NCI-H82 (cell line): ENCODE measurements around the gene NFASC.

Experiments used
- DNase-seq: peaks from one replicate; lab custom pipeline; 2025; lab: John Stamatoyannopoulos, UW

NFASC gene

DNA sequence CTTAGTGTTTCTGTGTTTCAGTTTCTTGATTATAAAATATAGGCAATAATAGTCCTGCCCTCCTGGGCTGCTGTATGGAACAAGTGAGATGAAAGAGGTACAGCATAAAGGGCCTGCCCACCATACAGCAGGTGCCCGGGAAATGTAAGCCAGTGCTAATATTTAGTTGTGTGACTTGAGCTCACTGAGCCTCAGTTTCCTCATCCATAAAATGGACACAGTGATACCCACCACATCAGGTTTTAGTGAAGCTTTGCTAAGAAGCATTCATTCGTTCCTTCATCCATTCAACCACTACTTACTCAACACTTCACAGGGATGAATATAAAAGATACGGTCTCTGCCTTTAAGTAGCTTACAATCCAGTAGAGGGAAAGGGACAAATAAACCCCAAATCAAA lies 192.2 kb downstream of the NFASC start:
- DNase-seq: no peak

DNA sequence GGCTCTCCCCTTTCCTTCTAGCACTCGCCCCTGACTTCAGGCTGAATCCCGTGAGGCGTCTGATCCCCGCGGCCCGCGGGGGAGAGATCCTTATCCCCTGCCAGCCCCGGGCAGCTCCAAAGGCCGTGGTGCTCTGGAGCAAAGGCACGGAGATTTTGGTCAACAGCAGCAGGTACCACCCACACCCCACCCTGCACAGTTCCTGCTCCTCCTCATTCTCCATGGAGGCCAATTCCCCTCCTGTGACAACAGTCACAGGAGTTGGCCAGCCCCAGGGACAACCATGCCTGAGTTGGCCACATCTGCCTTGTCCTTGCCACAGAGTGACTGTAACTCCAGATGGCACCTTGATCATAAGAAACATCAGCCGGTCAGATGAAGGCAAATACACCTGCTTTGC lies 193.6 kb downstream of the NFASC start:
- no peak for DNase-seq

DNA sequence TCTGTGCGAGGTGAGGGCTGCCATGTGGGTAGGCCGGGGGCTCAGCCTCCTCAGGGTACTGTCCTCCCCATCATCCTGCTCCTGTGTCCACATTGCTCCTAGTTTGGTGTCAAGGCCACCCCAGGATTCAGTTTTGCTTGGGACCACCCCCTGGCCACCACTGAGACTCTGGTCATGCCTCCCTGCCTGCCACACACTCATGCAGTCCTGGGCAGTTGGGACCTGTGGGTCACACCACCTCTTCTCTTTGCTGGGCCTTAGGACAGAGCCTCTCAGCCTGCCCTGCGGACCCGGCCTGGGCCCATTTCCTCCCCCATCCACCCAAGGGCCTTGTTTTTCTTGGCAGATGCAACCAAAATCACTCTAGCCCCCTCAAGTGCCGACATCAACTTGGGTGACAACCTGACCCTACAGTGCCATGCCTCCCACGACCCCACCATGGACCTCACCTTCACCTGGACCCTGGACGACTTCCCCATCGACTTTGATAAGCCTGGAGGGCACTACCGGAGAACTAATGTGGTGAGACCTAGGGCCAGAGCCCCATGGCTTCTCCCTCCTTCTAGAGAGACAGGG lies 194.2 kb downstream of the NFASC start:
- no peak for DNase-seq

DNA sequence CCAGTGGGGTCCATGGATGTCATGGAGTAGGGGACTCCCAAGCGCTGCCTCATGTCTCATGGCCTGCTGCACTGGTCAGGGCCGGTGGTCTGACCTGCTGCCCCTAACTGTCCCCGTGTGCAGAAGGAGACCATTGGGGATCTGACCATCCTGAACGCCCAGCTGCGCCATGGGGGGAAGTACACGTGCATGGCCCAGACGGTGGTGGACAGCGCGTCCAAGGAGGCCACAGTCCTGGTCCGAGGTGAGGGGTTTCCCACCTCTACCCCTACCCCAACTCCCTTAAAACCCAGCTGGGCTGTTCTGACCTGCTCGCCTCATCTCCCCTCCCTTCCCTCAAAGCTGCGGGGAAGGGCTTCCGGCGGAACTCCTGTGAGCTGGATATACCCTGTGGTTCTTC lies 195.0 kb downstream of the NFASC start:
- no peak for DNase-seq

DNA sequence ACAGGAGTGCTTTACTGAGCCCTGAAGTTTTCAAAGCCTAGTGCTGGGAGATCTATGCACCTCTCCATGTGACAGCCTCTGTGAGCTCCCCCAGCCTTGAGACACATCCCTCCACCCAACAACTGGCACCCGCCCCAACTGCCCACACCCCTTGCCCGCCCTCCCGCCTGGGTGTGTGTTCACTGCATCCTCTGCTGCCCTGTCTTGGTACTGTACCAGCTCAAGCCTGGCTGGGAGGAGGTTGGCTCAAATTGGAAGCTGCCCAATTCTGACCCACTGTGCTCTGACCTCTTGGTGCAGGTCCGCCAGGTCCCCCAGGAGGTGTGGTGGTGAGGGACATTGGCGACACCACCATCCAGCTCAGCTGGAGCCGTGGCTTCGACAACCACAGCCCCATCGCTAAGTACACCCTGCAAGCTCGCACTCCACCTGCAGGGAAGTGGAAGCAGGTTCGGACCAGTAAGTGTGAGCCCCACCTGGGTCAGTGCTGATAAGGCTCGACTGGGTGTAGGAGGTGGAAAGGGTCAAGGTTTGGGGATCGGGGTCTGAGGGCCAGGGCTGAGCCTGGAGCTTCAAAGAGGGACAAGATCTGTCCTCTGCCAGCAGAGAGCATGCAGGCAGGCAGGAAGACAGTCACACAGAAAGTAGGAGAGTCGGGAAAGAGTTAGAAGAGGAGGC lies 195.6 kb downstream of the NFASC start:
- no peak for DNase-seq

DNA sequence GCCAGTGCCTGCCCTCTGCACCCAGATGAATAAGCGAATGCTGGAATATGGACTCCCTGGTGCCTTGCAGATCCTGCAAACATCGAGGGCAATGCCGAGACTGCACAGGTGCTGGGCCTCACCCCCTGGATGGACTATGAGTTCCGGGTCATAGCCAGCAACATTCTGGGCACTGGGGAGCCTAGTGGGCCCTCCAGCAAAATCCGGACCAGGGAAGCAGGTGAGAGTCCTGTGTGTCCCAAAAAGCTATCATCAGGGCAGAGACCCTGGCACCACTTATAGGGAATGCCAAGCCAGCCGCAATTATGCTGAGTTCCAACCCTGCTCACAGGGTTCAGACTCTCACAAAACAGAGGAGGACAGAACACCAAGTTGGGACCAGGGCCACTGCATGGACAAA lies 196.4 kb downstream of the NFASC start:
- DNase-seq: no peak

DNA sequence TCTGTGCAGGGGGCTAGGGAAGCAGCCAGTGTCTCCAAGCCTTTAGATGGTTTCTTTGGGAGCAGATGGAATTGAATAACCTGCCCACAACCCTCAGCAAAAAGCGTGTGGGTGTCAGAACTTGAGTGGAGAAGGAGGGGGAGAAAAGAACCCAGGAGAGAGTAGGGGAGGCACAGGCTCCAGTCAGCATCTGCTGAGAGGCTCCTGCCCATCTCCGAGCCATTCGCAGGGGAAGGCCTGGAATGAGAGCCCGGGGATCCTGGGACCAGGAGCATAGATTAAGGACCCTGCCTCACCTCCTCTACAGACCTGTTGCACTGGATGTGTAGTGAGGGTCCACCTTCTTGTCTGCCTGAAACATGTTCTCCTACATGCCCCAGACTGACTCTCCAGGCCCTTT lies 197.3 kb downstream of the NFASC start:
- DNase-seq: no peak

DNA sequence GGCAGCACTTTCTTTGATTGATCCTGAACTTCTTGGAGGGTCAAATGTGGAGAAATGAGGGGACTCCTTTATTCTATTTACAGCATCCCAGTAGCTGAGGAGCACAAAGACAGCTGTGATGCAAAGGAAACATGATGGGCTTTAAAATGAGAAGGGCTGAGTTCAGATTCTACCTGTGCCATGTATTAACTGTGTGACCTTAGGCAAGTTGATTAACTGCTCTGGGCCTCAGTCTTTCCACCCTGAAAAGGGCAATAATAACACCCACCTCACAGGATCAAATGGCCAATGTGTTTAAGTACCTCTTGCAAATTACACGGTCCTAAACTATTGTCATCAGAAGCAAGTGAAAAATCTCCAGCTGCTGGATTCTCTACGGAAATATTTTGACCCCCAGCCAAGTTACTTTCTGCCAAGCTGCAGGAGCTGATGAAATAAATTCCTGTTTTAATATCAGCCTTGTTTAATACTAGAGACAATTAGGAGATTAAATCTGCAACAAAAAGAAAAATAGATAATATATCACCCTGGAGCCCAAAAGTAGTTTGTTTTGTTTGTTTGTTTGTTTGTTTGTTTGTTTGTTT lies 197.9 kb downstream of the NFASC start:
- no peak for DNase-seq

DNA sequence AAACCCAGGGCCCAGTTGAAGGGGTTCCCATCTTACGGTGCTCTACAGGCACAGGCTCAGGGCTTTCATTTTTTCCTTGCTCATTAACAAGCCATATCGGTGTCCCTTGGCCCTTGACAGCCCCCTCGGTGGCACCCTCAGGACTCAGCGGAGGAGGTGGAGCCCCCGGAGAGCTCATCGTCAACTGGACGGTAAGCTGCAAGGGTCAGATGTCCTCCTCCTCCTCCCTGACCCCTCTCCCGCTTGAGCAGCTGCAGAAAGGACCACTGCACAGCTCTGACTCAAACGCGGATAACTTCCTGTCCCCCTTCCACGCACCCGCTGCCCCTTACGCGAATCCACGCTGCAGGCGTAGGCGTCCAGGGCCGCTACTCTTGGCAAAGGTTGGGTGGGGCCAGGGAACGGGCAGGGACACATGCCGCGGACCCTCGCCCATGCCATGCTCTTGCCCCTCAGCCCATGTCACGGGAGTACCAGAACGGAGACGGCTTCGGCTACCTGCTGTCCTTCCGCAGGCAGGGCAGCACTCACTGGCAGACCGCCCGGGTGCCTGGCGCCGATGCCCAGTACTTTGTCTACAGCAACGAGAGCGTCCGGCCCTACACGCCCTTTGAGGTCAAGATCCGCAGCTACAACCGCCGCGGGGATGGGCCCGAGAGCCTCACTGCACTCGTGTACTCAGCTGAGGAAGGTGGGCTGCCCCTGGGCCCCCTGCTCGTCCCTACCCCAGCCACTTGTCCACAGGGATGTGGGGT lies 198.9 kb downstream of the NFASC start:
- no peak for DNase-seq

DNA sequence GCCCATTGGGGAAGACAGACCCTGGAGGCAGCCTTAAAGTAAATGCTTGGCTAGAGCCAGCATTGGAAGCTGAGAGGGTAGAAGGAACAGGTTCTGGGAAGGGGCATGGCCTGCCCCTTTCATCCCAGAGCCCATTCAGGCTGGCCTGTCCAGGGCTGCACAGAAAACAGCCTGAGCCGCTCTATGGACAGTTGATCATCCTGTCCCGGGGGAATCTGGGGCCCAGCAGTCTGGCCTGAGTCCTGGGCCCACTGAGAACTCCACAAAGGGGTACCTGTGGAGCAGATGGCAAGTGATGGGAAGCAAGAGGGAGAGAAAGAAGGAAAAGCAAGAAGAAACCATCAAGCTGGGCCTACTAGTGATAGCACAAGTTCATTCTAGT lies 200.4 kb downstream of the NFASC start:
- DNase-seq: no peak

DNA sequence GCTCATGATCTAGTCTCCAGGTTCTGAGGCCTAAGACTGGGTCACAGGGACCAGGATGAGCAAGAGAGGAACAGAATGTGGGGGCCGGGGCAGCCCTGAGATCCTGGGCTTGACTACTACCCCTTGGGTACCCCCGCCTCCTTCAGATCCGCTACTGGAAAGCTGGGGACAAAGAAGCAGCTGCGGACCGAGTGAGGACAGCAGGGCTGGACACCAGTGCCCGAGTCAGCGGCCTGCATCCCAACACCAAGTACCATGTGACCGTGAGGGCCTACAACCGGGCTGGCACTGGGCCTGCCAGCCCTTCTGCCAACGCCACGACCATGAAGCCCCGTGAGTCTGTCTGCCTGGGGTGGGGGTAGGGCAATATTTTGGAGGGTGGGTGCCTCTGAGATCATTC lies 201.1 kb downstream of the NFASC start:
- no peak for DNase-seq

DNA sequence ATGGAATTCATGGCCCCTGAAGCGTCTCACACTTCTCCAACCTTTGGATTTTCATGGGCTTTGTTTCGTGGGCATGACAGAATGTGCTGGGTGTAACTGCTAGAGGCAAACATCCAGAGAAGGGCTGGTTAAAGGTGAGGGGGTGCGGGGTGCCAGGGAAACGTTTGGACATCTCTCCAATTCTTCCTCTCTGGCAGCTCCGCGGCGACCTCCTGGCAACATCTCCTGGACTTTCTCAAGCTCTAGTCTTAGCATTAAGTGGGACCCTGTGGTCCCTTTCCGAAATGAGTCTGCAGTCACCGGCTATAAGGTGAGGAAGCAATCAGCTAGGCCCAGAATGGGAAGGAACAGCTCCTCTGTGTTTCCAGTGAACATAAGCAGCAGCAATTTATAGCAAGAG lies 201.6 kb downstream of the NFASC start:
- no peak for DNase-seq
